Activated CD4-positive, CD25-positive, alpha-beta regulatory T cell treated with anti-CD3 and anti-CD28 coated beads, Interleukin-2, amount 50 U/mL, for 72 hours (primary cell): Measurements from ENCODE around the gene HTR3C.
A peak's percentile ranks its signal among the peaks of the same experiment; 100 is the strongest.
"Not testable (repeated sequence)": the region's sequence is repeated elsewhere in the genome, so short reads cannot be mapped to it uniquely, and the experiment has no call there.

Experiments
- DNase-seq: peaks from one replicate; pipeline ENCODE4 v3.0.0; 2021

Gene HTR3C

GRCh38 chr3:184052767-184053166, at the start of gene HTR3C:
HTR3C (plus strand) TSS chr3:184053047; CDS start chr3:184053081, 34 bp downstream.
- DNase-seq, result no peak

GRCh38 chr3:184003187-184003967, 49.5 kb upstream of the HTR3C start:
- no peak for DNase-seq

DNA sequence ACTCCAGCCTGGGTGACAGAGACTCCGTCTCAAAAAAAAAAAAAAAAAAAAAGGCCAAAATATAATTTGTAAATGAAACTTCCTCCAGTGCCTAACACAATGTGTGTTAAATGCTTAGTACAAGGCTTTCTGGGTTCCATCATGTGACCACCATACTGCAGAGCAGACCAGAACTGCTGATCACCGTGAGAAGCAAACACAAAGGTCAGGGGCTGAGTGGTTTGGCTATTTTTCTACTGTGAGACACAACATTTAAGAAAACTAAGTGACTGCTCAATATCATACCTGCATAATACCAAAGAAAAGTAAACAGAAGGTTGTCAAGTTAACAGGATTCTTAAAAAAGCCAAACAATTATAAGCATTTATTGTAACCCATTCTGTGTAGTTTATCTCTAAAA, 48.4 kb upstream of the HTR3C start:
- DNase-seq, result no peak

GRCh38 chr3:184005941-184006507, 46.8 kb upstream of the HTR3C start:
- DNase-seq, result no peak

GRCh38 chr3:184007143-184007813, 45.6 kb upstream of the HTR3C start:
- not testable (repeated sequence) for DNase-seq

- no peak for DNase-seq
These were observed 44.7 kb upstream of the HTR3C start for GRCh38 chr3:184008161-184008560.

GRCh38 chr3:184011230-184011876, 41.5 kb upstream of the HTR3C start:
- DNase-seq, result no peak

GRCh38 chr3:184011937-184012889, 40.6 kb upstream of the HTR3C start:
- no peak for DNase-seq

GRCh38 chr3:184015381-184016019, 37.3 kb upstream of the HTR3C start:
- no peak for DNase-seq

- DNase-seq, result no peak
These were observed 36.7 kb upstream of the HTR3C start for GRCh38 chr3:184016169-184016570.

GRCh38 chr3:184016811-184017671, 35.8 kb upstream of the HTR3C start:
- DNase-seq, result peak; percentile 68

DNA sequence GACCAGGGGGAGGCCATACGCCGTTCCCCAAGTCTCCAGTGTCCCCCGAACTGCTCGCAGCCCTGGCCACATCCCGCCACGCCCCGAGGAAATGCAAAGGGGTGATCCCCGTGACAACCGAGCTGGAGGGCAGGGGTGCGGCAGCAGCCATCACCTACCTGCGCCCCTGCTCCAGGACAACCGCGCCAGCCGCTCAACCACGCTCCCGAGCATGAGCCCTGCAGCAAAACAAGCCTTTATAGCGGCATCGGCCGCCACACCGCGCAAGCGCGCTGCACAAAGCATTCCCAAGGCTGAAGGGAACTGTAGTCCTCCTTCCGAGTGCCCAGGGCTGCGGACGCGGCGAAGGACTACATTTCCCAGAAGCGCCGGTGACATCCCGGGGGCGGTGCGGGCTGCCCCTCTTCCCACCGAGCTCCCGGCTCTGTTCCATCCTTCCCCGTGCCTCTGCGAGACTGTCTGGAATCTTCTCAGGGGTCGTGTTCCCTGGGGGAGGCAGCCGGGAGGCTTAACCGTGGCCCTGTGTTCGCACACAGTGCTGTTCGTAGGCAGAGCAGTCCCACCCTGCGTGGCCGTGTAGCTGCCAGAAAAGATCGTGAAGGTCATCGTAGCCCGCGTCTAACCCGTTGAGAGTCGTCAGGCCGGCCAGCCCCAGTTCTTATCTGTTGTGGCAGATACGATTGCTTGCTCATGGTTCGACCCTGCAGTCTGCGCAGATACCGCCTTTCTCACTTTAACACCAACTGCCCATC, 35.0 kb upstream of the HTR3C start, which contains the start of gene ABCC5:
ABCC5 (minus strand) TSS at position 213 of the 752 bp plus-strand sequence. CDS start 3,492 bp downstream, outside the sequence.
- DNase-seq, result peak; percentile 75

DNA sequence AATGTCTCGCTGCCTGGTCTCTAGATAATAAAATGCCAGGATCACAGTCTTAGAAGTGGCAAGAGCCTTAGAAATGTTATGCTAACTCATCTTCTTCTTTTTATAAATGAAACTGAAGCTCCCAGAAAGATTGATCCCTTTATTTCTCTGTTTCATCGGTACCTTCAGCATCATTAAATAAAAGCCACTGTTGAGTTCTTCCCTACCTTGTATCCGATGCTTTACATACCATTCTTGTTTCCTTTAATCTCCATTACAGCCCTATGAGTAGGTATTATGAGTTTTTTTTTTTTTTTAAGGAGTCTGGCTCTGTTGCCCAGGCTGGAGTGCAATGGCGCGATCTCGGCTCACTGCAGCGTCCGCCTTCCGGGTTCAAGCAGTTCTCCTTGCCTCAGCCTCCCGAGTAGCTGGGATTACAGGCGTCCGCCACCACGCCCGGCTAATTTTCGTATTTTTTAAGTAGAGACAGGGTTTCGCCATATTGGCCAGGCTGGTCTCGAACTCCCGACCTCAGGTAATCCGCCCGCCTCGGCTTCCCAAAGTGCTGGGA, 34.3 kb upstream of the HTR3C start:
- no peak for DNase-seq

DNA sequence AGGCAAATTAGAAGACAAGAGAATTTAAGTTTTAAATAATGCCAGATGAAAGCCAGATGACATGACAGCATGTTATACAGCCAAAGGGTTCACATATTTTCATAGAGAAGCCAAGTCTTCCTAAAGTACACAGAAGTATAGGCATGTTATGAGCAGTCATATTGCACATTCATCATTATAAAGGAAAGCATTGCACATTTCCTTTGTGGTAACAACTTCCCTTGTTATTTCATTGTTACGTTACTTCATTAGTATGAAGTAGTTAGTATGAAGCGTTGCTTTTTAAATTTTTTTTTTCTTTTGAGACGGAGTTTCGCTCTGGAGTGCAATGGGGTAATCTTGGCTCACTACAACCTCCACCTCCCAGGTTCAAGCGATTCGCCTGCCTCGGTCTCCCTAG, 30.5 kb upstream of the HTR3C start:
- no peak for DNase-seq

GRCh38 chr3:184025256-184025655, 27.6 kb upstream of the HTR3C start:
- DNase-seq, result not testable (repeated sequence)

GRCh38 chr3:184028275-184028890, 24.5 kb upstream of the HTR3C start:
- DNase-seq, result not testable (repeated sequence)

DNA sequence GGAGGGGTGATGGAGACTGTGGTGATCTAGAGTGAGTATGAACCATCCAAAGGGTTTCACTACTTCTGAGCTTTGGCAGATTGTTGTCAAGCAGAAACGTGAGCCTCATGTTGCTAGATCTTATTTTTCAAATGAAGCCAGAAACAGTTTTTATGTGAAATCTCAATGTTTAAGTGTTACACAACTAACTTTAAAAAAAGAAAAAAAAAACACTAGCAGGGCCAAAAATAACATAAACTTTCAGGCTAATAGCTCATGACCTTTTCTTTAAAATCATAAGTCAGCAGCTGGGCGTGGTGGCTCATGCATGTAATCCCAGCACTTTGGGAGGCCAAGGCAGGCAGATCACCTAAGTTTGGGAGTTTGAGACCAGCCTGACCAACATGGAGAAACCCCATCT, 23.4 kb upstream of the HTR3C start:
- no peak for DNase-seq

GRCh38 chr3:184030536-184030935, 22.3 kb upstream of the HTR3C start:
- DNase-seq, result no peak

DNA sequence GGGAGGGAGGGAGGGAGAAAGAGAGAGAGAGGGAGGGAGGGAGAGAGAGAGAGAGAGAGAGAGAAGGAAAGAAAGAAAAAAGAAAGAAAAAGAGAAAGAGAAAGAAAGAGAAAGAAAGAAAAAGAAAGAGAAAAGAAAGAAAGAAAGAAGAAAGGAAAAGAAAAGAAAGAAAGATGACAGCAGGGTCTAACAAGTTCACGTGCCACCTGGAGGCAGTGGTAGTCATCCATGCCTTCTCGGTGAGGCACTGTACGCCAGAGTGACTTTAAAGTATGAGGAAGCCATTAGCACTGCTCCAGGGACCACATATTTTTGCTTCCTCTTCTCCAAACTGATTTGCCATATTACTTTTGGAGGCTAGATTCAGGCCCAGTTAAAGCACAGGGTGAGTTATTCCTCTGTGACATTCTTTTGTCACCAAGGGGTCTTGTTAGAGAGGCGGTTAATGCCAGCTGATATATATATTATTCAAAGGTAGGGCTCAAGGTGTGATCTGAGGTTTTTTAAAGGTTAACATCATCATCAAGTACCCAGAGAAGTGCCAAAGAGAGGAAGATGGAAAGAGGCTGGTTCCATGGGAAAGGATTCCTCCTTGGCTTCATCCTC, 21.6 kb upstream of the HTR3C start, which contains the start of gene HTR3D:
HTR3D (plus strand) TSS at position 556 of the 606 bp plus-strand sequence; CDS start at position 556, 0 bp downstream.
- no peak for DNase-seq
